A549 treated with GW870086 at 1 μM for 4 hours (cell line): ENCODE measurements around the gene C10orf53. TPM values are rescaled to one million over a fixed set of nuclear protein-coding genes. Genes with fewer than 3 reads are reported as not detected.

ENCODE experiments used
- total RNA-seq: library from RNA; stranded (reverse); fragments of 200-300 nt; extraction: Qiagen RNA extraction; gene quantifications from 5 replicates; pipeline ENCODE4 v1.2.3, GENCODE V29; 2022; ENCODE audit warnings: low read depth

C10orf53 gene, protein sequence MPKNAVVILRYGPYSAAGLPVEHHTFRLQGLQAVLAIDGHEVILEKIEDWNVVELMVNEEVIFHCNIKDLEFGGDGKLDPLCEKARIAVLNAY
- total RNA-seq = not detected in 5 replicates

DNA sequence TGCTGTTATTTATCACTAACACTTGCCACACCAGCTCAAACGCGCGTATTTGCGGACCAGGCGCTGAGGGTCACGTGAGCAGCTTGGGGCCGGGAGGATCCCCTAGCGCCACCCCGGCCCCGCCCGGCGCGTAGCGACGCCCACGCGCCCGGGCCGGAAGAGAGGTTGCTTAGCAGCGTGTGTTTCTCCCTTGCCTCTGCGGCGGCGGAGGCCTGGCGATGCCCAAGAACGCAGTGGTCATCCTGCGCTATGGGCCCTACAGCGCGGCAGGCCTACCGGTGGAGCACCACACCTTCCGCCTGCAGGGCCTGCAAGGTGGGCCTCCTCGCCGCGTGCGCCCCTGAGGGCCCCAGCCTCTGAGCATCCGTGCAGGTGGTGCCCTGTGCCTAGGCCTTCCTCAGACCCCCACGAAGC, at the start of gene C10orf53:
TSS of gene C10orf53 (plus strand) at position 172 of the 414 bp plus-strand sequence. CDS start at position 219, 47 bp downstream.

Other genes with a start within 250 kb of the C10orf53 start
- gene ERCC6, start 140.5 kb upstream of the C10orf53 start, total RNA-seq = 4.6 to 6.3 TPM (median 5.6 TPM) in 5 replicates
- gene SLC18A3, start 69.3 kb upstream of the C10orf53 start, total RNA-seq = not detected in 5 replicates
- not detected in 5 replicates for gene CHAT, start 65.6 kb upstream of the C10orf53 start, total RNA-seq
- 0.13 to 0.49 TPM (median 0.21 TPM) in 5 replicates for gene OGDHL, start 82.7 kb downstream of the C10orf53 start, total RNA-seq